Measurements from ENCODE around the gene FIBP.
"Not testable (repeated sequence)": the region's sequence is repeated elsewhere in the genome, so short reads cannot be mapped to it uniquely, and the experiment has no call there.

FIBP gene

GRCh38 chr11:65915101-65915820, 27.0 kb upstream of the FIBP start:
- DNase-seq (ENCODE audit: low read depth, low spot score), result no peak

GRCh38 chr11:65912845-65913244, 24.6 kb upstream of the FIBP start:
- peak; percentile 61 for DNase-seq (ENCODE audit: low read depth, low spot score)

GRCh38 chr11:65911682-65912568, 23.7 kb upstream of the FIBP start:
- DNase-seq (ENCODE audit: low read depth, low spot score), result peak; percentile 73

- DNase-seq (ENCODE audit: low read depth, low spot score), result no peak
These were observed 19.6 kb upstream of the FIBP start for GRCh38 chr11:65907878-65908277.

GRCh38 chr11:65906602-65907001, 18.3 kb upstream of the FIBP start:
- DNase-seq (ENCODE audit: low read depth, low spot score), result no peak

GRCh38 chr11:65903715-65904114, 15.4 kb upstream of the FIBP start:
- no peak for DNase-seq (ENCODE audit: low read depth, low spot score)

GRCh38 chr11:65903068-65903481, 14.8 kb upstream of the FIBP start:
- peak; percentile 93 for DNase-seq (ENCODE audit: low read depth, low spot score)

GRCh38 chr11:65900899-65901180, 12.6 kb upstream of the FIBP start:
- DNase-seq (ENCODE audit: low read depth, low spot score), result no peak

GRCh38 chr11:65900125-65900898, 12.0 kb upstream of the FIBP start, which contains the start of gene FOSL1:
TSS of gene FOSL1 (minus strand) at chr11:65900388. CDS start at chr11:65900339, 49 bp downstream.
- peak; percentile 98 for DNase-seq (ENCODE audit: low read depth, low spot score)

- peak; percentile 92 for DNase-seq (ENCODE audit: low read depth, low spot score)
These were observed 11.3 kb upstream of the FIBP start for GRCh38 chr11:65899356-65900124.

GRCh38 chr11:65898656-65899355, 10.5 kb upstream of the FIBP start:
- peak; percentile 32 for DNase-seq (ENCODE audit: low read depth, low spot score)

GRCh38 chr11:65897020-65897471, 8.8 kb upstream of the FIBP start:
- peak; percentile 25 for DNase-seq (ENCODE audit: low read depth, low spot score)

- no peak for DNase-seq (ENCODE audit: low read depth, low spot score)
These were observed 8.0 kb upstream of the FIBP start for GRCh38 chr11:65896034-65896999.

- no peak for DNase-seq (ENCODE audit: low read depth, low spot score)
These were observed 7.3 kb upstream of the FIBP start for GRCh38 chr11:65895482-65895981.

GRCh38 chr11:65894034-65894591, 5.8 kb upstream of the FIBP start:
- DNase-seq (ENCODE audit: low read depth, low spot score), result no peak

- no peak for DNase-seq (ENCODE audit: low read depth, low spot score)
These were observed 4.5 kb upstream of the FIBP start for GRCh38 chr11:65892661-65893317.

GRCh38 chr11:65892137-65892540, 3.9 kb upstream of the FIBP start:
- DNase-seq (ENCODE audit: low read depth, low spot score), result not testable (repeated sequence)
